NCI-H1694 (cell line): Measurements from ENCODE around the gene ELMO1.
A peak's percentile ranks its signal among the peaks of the same experiment; 100 is the strongest.

ENCODE experiments used
- DNase-seq: peaks from one replicate; lab custom pipeline; 2025; lab: John Stamatoyannopoulos, UW

Gene ELMO1

GRCh38 chr7:37218956-37219355 lies 229.7 kb downstream of the ELMO1 start:
- DNase-seq = no peak

- no peak for DNase-seq
Observed at GRCh38 chr7:37216923-37217322, 231.7 kb downstream of the ELMO1 start.

GRCh38 chr7:37216156-37216852 lies 232.4 kb downstream of the ELMO1 start:
- no peak for DNase-seq

- no peak for DNase-seq
Observed at GRCh38 chr7:37215290-37215923, 233.3 kb downstream of the ELMO1 start.

- no peak for DNase-seq
Observed at GRCh38 chr7:37212556-37212955, 236.1 kb downstream of the ELMO1 start.

- no peak for DNase-seq
Observed at GRCh38 chr7:37212051-37212450, 236.6 kb downstream of the ELMO1 start.

- DNase-seq = no peak
Observed at GRCh38 chr7:37211097-37211880, 237.4 kb downstream of the ELMO1 start.

GRCh38 chr7:37209195-37209594 lies 239.5 kb downstream of the ELMO1 start:
- DNase-seq = no peak

- peak; percentile 32 for DNase-seq
Observed at GRCh38 chr7:37208528-37208927, 240.1 kb downstream of the ELMO1 start.

GRCh38 chr7:37206192-37206591 lies 242.5 kb downstream of the ELMO1 start:
- DNase-seq = no peak

GRCh38 chr7:37205451-37205850 lies 243.2 kb downstream of the ELMO1 start:
- no peak for DNase-seq

- no peak for DNase-seq
Observed at GRCh38 chr7:37201876-37202198, 246.8 kb downstream of the ELMO1 start.

- peak; percentile 72 for DNase-seq
Observed at GRCh38 chr7:37201003-37201875, 247.4 kb downstream of the ELMO1 start.

GRCh38 chr7:37198906-37199485 lies 249.7 kb downstream of the ELMO1 start:
- peak; percentile 77 for DNase-seq

- no peak for DNase-seq
Observed at GRCh38 chr7:37198041-37198905, 250.4 kb downstream of the ELMO1 start.

GRCh38 chr7:37197108-37197507 lies 251.6 kb downstream of the ELMO1 start:
- no peak for DNase-seq

- DNase-seq = no peak
Observed at GRCh38 chr7:37196676-37197075, 252.0 kb downstream of the ELMO1 start.

- no peak for DNase-seq
Observed at GRCh38 chr7:37195388-37195787, 253.3 kb downstream of the ELMO1 start.

- DNase-seq = no peak
Observed at GRCh38 chr7:37194943-37195342, 253.7 kb downstream of the ELMO1 start.

GRCh38 chr7:37193775-37194135 lies 254.9 kb downstream of the ELMO1 start:
- no peak for DNase-seq
